Measurements from ENCODE around the gene TNK2.

The TNK2 gene

GRCh38 chr3:195899701-195900435 lies 8.5 kb downstream of the TNK2 start:
- DNase-seq (ENCODE audit: low read depth, low spot score), result no peak

- DNase-seq (ENCODE audit: low read depth, low spot score), result no peak
Observed at GRCh38 chr3:195897853-195898415, 10.4 kb downstream of the TNK2 start.

GRCh38 chr3:195897081-195897852 lies 11.1 kb downstream of the TNK2 start:
- DNase-seq (ENCODE audit: low read depth, low spot score), result no peak

GRCh38 chr3:195896361-195897080 lies 11.8 kb downstream of the TNK2 start:
- no peak for DNase-seq (ENCODE audit: low read depth, low spot score)

GRCh38 chr3:195895861-195896360 lies 12.4 kb downstream of the TNK2 start:
- DNase-seq (ENCODE audit: low read depth, low spot score), result peak; percentile 26

GRCh38 chr3:195895078-195895860 lies 13.1 kb downstream of the TNK2 start:
- peak; percentile 27 for DNase-seq (ENCODE audit: low read depth, low spot score)

- DNase-seq (ENCODE audit: low read depth, low spot score), result no peak
Observed at GRCh38 chr3:195893916-195894465, 14.4 kb downstream of the TNK2 start.

- DNase-seq (ENCODE audit: low read depth, low spot score), result no peak
Observed at GRCh38 chr3:195893516-195893915, 14.8 kb downstream of the TNK2 start.

- no peak for DNase-seq (ENCODE audit: low read depth, low spot score)
Observed at GRCh38 chr3:195893044-195893395, 15.3 kb downstream of the TNK2 start.

GRCh38 chr3:195892105-195893043 lies 16.0 kb downstream of the TNK2 start:
- DNase-seq (ENCODE audit: low read depth, low spot score), result no peak

- DNase-seq (ENCODE audit: low read depth, low spot score), result no peak
Observed at GRCh38 chr3:195891431-195892104, 16.8 kb downstream of the TNK2 start.

- no peak for DNase-seq (ENCODE audit: low read depth, low spot score)
Observed at GRCh38 chr3:195889870-195890295, 18.5 kb downstream of the TNK2 start.

- DNase-seq (ENCODE audit: low read depth, low spot score), result no peak
Observed at GRCh38 chr3:195888981-195889869, 19.1 kb downstream of the TNK2 start.

- DNase-seq (ENCODE audit: low read depth, low spot score), result no peak
Observed at GRCh38 chr3:195888311-195888761, 20.0 kb downstream of the TNK2 start.

GRCh38 chr3:195887670-195888069 lies 20.7 kb downstream of the TNK2 start:
- DNase-seq (ENCODE audit: low read depth, low spot score), result no peak

- DNase-seq (ENCODE audit: low read depth, low spot score), result no peak
Observed at GRCh38 chr3:195886181-195887141, 21.9 kb downstream of the TNK2 start.
